Mesenchymal stem cell (in vitro differentiated cells and primary cell): ENCODE results near the gene SCGB3A1.
A peak's percentile ranks its signal among the peaks of the same experiment; 100 is the strongest.

Experiments
- DNase-seq: peaks from one replicate; pipeline ENCODE4 v3.0.0-alpha.2; 2013
- H2AFZ ChIP-seq: one replicate; pipeline ENCODE4 v1.6.1; 2013; ENCODE audit warnings: low read depth, mild to moderate bottlenecking, control low read depth, inconsistent platforms, low read length, moderate library complexity
- H2AK5ac ChIP-seq: 2 replicates; pipeline ENCODE4 v1.6.1; 2013; ENCODE audit warnings: low read length, moderate library complexity, mild to moderate bottlenecking, inconsistent platforms; ENCODE audit not compliant: severe bottlenecking
- H2BK120ac ChIP-seq: one replicate; pipeline ENCODE4 v1.6.1; 2013; ENCODE audit warnings: low read depth, mild to moderate bottlenecking, inconsistent platforms, low read length, moderate library complexity
- H2BK12ac ChIP-seq, 2 experiments: one replicate each; pipeline ENCODE4 v1.6.1; 2013; ENCODE audit warnings: inconsistent platforms in 2 of 2, low read length in 2 of 2, mild to moderate bottlenecking in 2 of 2, moderate library complexity in 2 of 2, control low read depth in 1 of 2
- H2BK15ac ChIP-seq: one replicate; pipeline ENCODE4 v1.6.1; 2013; ENCODE audit warnings: mild to moderate bottlenecking, low read depth, inconsistent platforms; ENCODE audit not compliant: poor library complexity, severe bottlenecking
- H2BK5ac ChIP-seq: 2 replicates; pipeline ENCODE4 v1.6.1; 2013; ENCODE audit warnings: low read depth, mild to moderate bottlenecking, low read length, control low read depth, inconsistent platforms; ENCODE audit not compliant: poor library complexity, severe bottlenecking
- H3K14ac ChIP-seq, 2 experiments: one replicate each; pipeline ENCODE4 v1.6.1; 2013; ENCODE audit warnings: inconsistent platforms in 2 of 2, low read length in 2 of 2, control low read depth in 1 of 2, mild to moderate bottlenecking in 1 of 2, moderate library complexity in 1 of 2
- H3K18ac ChIP-seq, 2 experiments: one replicate each; pipeline ENCODE4 v1.6.1; 2013; ENCODE audit warnings: inconsistent platforms in 2 of 2, low read length in 2 of 2, control low read depth in 1 of 2, low read depth in 1 of 2, mild to moderate bottlenecking in 1 of 2
- H3K23ac ChIP-seq, 2 experiments: one replicate each; pipeline ENCODE4 v1.6.1; 2013; ENCODE audit warnings: inconsistent platforms in 2 of 2, low read length in 2 of 2, mild to moderate bottlenecking in 2 of 2, moderate library complexity in 2 of 2, control low read depth in 1 of 2
- H3K27ac ChIP-seq: 2 replicates; pipeline ENCODE4 v1.5.1; 2013; ENCODE audit warnings: mild to moderate bottlenecking, moderate library complexity, low read length, control low read depth, inconsistent platforms; ENCODE audit not compliant: poor library complexity, severe bottlenecking
- H3K27me3 ChIP-seq, 2 experiments: 2 replicates each; pipeline versions ENCODE4 v1.6.1 to v1.7.0; 2013; ENCODE audit warnings: low read length in 2 of 2, mild to moderate bottlenecking in 2 of 2, moderate library complexity in 2 of 2, control low read depth in 1 of 2, inconsistent platforms in 1 of 2; ENCODE audit not compliant: control insufficient read depth in 1 of 2, insufficient read depth in 1 of 2
- H3K36me3 ChIP-seq, 2 experiments: 2 replicates each; pipeline versions ENCODE4 v1.6.1 to v1.7.0; 2013; ENCODE audit warnings: low read length in 2 of 2, control low read depth in 1 of 2, inconsistent platforms in 1 of 2, low read depth in 1 of 2, mild to moderate bottlenecking in 1 of 2; ENCODE audit not compliant: insufficient read depth in 2 of 2, control insufficient read depth in 1 of 2
- H3K4ac ChIP-seq, 2 experiments: one replicate each; pipeline ENCODE4 v1.6.1; 2013; ENCODE audit warnings: inconsistent platforms in 2 of 2, low read length in 2 of 2, mild to moderate bottlenecking in 2 of 2, moderate library complexity in 2 of 2, control low read depth in 1 of 2, low read depth in 1 of 2
- H3K4me1 ChIP-seq: 2 replicates; pipeline ENCODE4 v1.6.1; 2013; ENCODE audit warnings: low read depth, low read length, control low read depth; ENCODE audit not compliant: control insufficient read depth, insufficient read depth
- H3K4me2 ChIP-seq: 2 replicates; pipeline ENCODE4 v1.6.1; 2013; ENCODE audit warnings: low read length, mild to moderate bottlenecking, inconsistent platforms; ENCODE audit not compliant: poor library complexity, severe bottlenecking
- H3K4me3 ChIP-seq, 2 experiments: 2 replicates each; pipeline versions ENCODE4 v1.5.1 to v1.7.0; 2013; ENCODE audit warnings: low read length in 2 of 2, mild to moderate bottlenecking in 2 of 2, control low read depth in 1 of 2, low read depth in 1 of 2; ENCODE audit not compliant: insufficient read depth in 1 of 2
- H3K79me1 ChIP-seq: replicated peaks from 2 replicates; pipeline ENCODE4 v1.6.1; 2013; ENCODE audit warnings: mild to moderate bottlenecking, control low read depth, low read length, inconsistent platforms; ENCODE audit not compliant: poor library complexity, severe bottlenecking
- H3K9ac ChIP-seq: 2 replicates; pipeline ENCODE4 v1.7.0; 2013; ENCODE audit warnings: mild to moderate bottlenecking, low read length, moderate library complexity
- H3K9me3 ChIP-seq: 2 replicates; pipeline ENCODE4 v1.7.0; 2013; ENCODE audit warnings: mild to moderate bottlenecking, low read length; ENCODE audit not compliant: control insufficient read depth
- H4K8ac ChIP-seq: one replicate; pipeline ENCODE4 v1.6.1; 2013; ENCODE audit warnings: inconsistent platforms, mild to moderate bottlenecking, low read length, moderate library complexity
- H4K91ac ChIP-seq: one replicate; pipeline ENCODE4 v1.6.1; 2013; ENCODE audit warnings: mild to moderate bottlenecking, low read length, inconsistent platforms
- WGBS: methylation state at CpG from one replicate; pipeline ENCODE4 v1.1.7; 2013; ENCODE audit warnings: mixed read lengths; 5-methylcytosine and 5-hydroxymethylcytosine counted together

Gene SCGB3A1

DNA sequence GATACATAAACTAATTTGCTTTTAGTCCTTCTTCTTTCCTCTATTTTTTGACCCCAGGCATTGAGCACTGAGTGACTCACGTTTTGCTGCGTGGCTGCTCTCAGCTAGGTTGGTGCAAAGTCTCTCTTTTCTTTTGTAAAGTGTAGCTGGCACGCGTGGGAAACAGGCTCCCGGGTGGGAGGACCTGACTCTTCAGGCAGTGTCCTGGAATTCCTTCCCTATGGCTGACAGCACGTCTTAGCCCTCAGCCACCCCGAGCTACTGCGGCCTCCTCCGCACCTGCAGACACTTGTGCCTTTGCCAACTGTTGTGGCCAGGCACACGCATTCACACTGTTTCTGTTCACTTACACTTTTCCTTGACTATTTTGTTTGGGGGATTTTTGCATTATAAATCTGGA, 877 bp upstream of the SCGB3A1 start:
- Histone ChIP-seq H3K23ac (no peak overlapping the region), H3K27ac (no peak overlapping the region), H2AK5ac (no peak overlapping the region), H2BK5ac (no peak overlapping the region), H2BK120ac (no peak overlapping the region), H2BK12ac (no peak overlapping the region), H4K8ac (no peak overlapping the region), H3K4me1 (peaks cover 20% of the 10 kb centered on the region), H3K4ac (no peak overlapping the region), H2BK15ac (no peak overlapping the region), H3K36me3 (no peaks in the 10 kb centered on the region), H3K9me3 (no peaks in the 10 kb centered on the region), H3K27me3 (peaks cover 54 to 67% of the 10 kb centered on the region in 2 experiments), H3K14ac (no peak overlapping the region), H4K91ac (no peak overlapping the region), H3K18ac (no peak overlapping the region), H3K79me1 (no peaks in the 10 kb centered on the region), H2AFZ (no peak overlapping the region), H3K4me3 (no peak overlapping the region), H3K9ac (no peak overlapping the region), H3K4me2 (no peak overlapping the region)
- no peak for DNase-seq
- WGBS, result 72% methylated on average over 9 of the region's 10 CpGs

GRCh38 chr5:180590543-180591310, 572 bp downstream of the SCGB3A1 start:
- Histone ChIP-seq H2BK120ac (no peak overlapping the region), H2AFZ (no peak overlapping the region), H3K79me1 (no peaks in the 10 kb centered on the region), H4K91ac (no peak overlapping the region), H3K9me3 (no peaks in the 10 kb centered on the region), H2BK15ac (no peak overlapping the region), H3K4ac (no peak overlapping the region), H3K18ac (no peak overlapping the region), H3K23ac (no peak overlapping the region), H2BK12ac (no peak overlapping the region), H3K36me3 (no peaks in the 10 kb centered on the region), H4K8ac (no peak overlapping the region), H3K4me1 (peaks cover 20% of the 10 kb centered on the region), H3K27me3 (peaks cover 58 to 63% of the 10 kb centered on the region in 2 experiments), H3K9ac (no peak overlapping the region), H3K4me3 (peak overlapping the region in 1 of 2 experiments; percentile 20), H2BK5ac (no peak overlapping the region), H3K27ac (no peak overlapping the region), H2AK5ac (no peak overlapping the region), H3K4me2 (peak overlapping the region; percentile 60), H3K14ac (no peak overlapping the region)
- 5% methylated on average over 52 of the region's 63 CpGs for WGBS
- DNase-seq, result no peak

DNA sequence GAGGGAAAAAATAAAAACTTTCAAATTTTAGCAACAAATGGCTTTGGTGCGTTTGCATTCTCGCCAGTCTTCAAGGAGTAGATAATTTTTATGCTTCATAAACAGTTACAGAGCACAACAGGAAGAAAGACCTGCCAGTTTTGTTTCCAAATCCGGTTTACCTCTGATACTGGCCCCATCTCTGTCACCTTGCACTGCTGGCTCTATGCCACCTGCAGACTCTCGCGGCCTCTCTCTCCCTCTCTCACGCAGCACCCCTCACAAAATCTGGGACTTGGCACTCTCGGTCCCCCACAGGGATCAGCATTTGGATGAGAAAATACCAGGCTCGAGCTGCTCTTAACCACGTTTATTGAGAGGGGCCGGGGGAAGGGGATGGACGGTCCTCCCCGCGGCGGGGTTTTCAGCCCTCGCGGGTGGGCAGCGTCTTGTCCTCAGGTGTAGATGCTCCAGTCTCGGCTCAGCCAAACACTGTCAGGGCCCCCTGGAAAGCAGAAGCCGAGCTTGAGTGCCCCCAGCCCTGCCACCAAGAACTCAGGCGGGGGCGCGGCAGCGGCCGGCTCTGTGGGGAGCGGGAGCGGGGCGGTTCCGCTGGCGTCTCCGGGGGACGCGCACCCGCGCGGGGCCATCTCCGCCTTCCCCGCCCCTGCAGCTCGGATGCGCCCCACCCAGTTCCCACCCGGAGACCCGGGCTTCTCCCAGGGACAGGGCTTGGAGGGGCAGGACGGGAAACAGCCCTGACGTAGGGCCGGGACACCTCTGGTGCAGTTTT, 1.3 kb downstream of the SCGB3A1 start:
- Histone ChIP-seq H2BK15ac (no peak overlapping the region), H3K9me3 (no peaks in the 10 kb centered on the region), H2AK5ac (no peak overlapping the region), H3K4ac (no peak overlapping the region), H3K4me1 (peaks cover 20% of the 10 kb centered on the region), H3K4me2 (peak overlapping the region; percentile 24), H3K36me3 (no peaks in the 10 kb centered on the region), H3K27me3 (peaks cover 57 to 63% of the 10 kb centered on the region in 2 experiments), H3K14ac (no peak overlapping the region), H3K18ac (no peak overlapping the region), H2BK5ac (no peak overlapping the region), H3K79me1 (no peaks in the 10 kb centered on the region), H2BK120ac (no peak overlapping the region), H3K27ac (no peak overlapping the region), H2AFZ (no peak overlapping the region), H3K23ac (no peak overlapping the region), H4K91ac (no peak overlapping the region), H3K4me3 (peak overlapping the region in 1 of 2 experiments; percentile 20), H3K9ac (no peak overlapping the region), H2BK12ac (no peak overlapping the region), H4K8ac (no peak overlapping the region)
- WGBS, result 17% methylated on average over 43 of the region's 44 CpGs
- DNase-seq, result no peak

GRCh38 chr5:180586870-180587269, 4.4 kb downstream of the SCGB3A1 start:
- Histone ChIP-seq H4K91ac (no peak overlapping the region), H3K79me1 (no peaks in the 10 kb centered on the region), H2BK120ac (no peak overlapping the region), H4K8ac (no peak overlapping the region), H2AFZ (no peak overlapping the region), H2AK5ac (no peak overlapping the region), H3K27ac (no peak overlapping the region), H3K18ac (no peak overlapping the region), H2BK5ac (no peak overlapping the region), H2BK15ac (no peak overlapping the region), H3K4me3 (no peak overlapping the region), H3K9me3 (no peaks in the 10 kb centered on the region), H3K4me2 (no peak overlapping the region), H2BK12ac (no peak overlapping the region), H3K9ac (no peak overlapping the region), H3K27me3 (peaks cover 39 to 40% of the 10 kb centered on the region in 2 experiments), H3K4ac (no peak overlapping the region), H3K4me1 (peaks cover 18% of the 10 kb centered on the region), H3K23ac (no peak overlapping the region), H3K14ac (no peak overlapping the region), H3K36me3 (no peaks in the 10 kb centered on the region)
- 90% methylated on average over 10 of the region's 10 CpGs for WGBS
- DNase-seq, result no peak
